Epidermal melanocyte (primary cell): ENCODE results near the gene USE1.

ENCODE experiments used
- DNase-seq: peaks from one replicate; pipeline ENCODE4 v3.0.0; 2011; ENCODE audit warnings: low spot score; ENCODE audit not compliant: insufficient read length

Gene USE1

GRCh38 chr19:17256130-17256529, 41.0 kb downstream of the USE1 start:
- DNase-seq = no peak

DNA sequence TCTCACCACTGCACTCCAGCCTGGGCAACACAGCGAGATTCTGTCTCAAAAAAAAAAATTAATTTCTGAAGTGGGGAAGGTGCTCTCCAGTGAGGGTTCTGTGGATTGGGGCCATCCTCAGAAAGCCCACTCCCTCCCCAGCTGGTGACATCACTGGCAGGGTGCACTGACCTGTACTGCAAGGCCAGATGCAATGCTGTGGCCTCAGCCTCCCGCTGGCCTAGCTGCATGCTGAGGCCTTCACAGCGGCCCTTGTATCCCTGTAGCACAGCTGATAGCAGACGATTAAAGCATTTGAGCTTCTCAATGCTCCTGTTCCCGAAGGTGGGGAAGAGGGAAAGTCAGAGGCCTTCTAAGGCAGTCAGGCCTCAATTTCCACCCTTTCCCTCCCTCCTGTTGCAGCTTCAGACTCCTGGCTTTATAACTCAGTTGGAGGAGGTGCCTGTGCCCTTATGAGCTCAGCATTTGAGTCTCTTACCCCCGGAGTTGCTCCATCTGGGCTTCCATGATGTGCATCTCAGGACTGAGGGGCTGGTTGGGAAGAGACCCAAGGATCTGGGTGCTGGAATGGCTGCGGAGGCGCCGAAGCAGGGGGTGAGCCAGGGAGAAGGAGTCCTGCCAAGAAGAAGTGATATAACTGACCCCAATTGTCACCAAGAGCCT, 44.1 kb downstream of the USE1 start:
- no peak for DNase-seq

GRCh38 chr19:17259934-17260333, 44.8 kb downstream of the USE1 start:
- no peak for DNase-seq

DNA sequence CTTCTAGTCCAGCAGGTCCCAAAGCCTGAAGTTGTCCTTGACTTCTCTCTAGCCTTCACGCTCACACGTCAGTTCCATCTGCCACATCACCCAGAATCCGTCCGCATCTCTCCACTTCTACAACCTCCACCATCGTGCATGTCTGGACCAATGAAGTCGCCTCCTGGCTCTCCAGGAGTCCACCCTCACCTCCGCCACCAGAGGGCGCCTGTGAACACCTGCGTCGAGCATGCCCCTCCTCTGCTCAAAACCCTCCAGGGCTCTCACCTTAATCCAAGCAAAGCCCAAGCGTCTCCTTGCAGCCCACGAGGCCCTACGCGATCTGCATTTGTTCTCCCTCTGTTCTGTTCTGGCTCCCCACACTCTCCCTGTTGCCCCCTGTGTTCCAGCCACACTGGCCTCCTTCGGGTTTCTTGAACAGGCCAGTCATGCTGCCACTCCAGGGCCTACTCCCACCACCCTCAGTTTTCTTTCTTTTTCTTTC, 45.7 kb downstream of the USE1 start:
- DNase-seq = peak; percentile 84

- no peak for DNase-seq
Measured at GRCh38 chr19:17262557-17262956, 47.4 kb downstream of the USE1 start.

- DNase-seq = no peak
Measured at GRCh38 chr19:17263712-17264640, 48.8 kb downstream of the USE1 start.

DNA sequence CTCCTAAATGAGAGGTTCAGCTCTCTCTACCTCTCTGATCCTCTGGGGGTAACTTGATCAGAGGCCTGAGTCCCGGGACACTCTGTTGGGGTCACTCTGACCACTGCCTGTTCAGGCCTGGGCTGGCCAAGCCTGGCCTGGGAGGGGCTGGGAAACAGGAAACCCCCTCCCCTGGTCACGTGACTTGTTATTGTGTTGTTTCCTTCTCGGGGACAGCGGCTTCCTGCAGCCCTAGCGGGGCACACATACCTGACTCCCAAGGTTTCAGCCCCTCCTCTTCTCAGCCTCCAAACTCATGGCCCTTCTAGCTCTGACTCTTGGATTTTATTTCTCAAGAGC, 49.5 kb downstream of the USE1 start, which contains the start of gene USHBP1:
USHBP1 (minus strand) TSS at position 105 of the 339 bp plus-strand sequence. CDS start 446 bp downstream, outside the sequence.
- DNase-seq = no peak

- no peak for DNase-seq
Measured at GRCh38 chr19:17266026-17266425, 50.9 kb downstream of the USE1 start.

- DNase-seq = no peak
Measured at GRCh38 chr19:17266589-17266974, 51.4 kb downstream of the USE1 start.

GRCh38 chr19:17266975-17267788, 52.0 kb downstream of the USE1 start, which contains the start of gene BABAM1:
TSS of gene BABAM1 (plus strand) at chr19:17267443. CDS start at chr19:17268807, 1,364 bp downstream.
- DNase-seq = peak; percentile 100

- DNase-seq = no peak
Measured at GRCh38 chr19:17268754-17269153, 53.6 kb downstream of the USE1 start.
